Left forelimb (tissue), 1 donor: ENCODE results near the gene MB.

ENCODE experiments used
- DNase-seq: peaks from one replicate; pipeline ENCODE4 v3.0.0-alpha.2; 2018; ENCODE audit warnings: low spot score

Gene MB

DNA sequence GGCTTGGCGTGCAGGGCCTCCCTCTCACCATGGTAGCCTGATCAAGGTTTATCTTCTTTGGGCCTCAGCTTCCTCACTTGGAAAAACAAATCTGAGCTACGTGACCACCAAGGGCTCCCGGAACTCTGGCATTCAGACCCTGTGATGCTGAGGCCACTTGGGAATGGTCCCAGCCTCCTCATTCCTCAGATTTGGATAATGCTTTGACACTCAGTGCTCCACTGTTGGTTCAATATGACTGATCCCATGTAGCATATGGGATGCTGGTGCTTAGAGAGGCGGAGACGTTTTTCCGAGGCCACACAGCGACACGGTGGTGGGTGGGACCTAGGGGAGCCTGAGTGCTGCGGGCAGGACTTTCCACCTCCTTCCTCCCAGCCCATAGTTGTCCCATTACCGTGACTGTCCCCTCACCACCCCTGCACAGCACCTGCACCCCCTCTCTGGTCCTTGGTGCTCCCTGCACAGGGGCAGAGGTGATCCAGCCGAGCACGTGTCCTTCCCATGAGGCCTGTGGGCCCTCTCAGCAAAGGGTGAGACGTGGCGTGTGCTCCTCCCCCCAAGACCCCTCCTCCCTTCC is 23.1 kb downstream of the MB start:
- no peak for DNase-seq

DNA sequence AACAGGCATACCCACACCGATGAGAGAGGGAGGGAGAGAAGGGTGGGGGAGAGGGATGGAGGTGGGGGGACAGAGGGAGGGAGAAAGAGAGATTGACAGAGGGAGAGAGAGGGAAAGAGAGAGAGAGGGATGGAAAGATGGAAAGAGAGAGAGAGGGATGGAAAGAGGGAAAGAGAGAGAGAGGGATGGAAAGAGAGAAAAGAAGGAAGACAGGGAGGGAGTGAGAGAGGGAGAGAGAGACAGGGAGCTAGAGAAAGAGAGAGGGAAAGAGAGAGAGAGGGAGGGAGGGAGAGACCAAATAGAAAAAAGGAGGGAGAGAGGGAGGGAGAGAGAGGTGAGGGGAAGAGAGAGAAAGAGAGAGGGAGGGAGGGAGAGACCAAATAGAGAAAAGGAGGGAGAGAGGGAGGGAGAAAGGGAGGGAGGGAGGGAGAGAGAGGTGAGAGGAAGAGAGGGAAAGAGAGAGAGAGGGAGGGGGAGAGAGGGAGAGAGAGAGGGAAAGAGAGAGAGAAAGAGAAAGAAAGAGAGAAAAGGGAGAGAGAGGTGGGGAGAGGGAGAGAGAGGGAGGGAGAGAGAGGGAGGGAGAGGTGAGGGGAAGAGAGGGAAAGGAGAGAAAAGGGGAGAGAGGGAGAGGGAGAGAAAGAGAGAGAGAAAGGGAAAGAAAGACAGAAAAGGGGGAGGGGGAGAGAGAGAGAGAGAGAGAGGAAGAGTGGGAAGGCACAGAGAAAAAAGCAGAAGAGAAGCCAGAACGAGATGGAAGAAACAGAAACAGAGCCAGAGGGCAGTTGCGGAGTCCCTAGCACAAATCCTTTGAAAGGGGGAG is 23.8 kb downstream of the MB start:
- no peak for DNase-seq

DNA sequence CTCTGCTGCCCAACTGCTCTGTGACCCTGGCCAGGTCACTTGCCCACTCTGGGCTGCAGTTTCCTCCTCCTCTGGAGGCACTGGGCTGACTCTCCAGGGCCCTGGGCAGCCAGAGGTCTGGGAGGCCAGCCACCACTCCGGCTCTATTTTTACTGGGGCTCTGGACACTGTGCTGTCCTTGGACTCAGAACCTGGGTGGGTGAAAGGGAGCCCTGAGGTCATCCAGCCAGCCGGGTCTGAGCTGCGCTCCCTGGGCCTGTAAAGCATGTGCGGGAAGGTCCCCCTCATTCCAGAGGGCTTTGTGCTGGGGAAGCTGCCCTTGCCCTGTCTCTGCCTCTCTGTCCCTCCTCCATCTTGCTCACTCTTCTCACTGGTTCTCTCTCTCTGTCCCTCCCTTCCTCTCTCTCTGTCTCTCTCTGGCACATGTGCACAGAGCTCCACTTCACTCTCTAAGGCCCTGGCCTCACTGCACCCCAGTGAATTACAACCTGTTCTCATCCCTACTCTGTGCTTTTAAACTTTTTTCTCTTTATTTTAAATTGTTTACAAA is 24.6 kb downstream of the MB start:
- DNase-seq = no peak

DNA sequence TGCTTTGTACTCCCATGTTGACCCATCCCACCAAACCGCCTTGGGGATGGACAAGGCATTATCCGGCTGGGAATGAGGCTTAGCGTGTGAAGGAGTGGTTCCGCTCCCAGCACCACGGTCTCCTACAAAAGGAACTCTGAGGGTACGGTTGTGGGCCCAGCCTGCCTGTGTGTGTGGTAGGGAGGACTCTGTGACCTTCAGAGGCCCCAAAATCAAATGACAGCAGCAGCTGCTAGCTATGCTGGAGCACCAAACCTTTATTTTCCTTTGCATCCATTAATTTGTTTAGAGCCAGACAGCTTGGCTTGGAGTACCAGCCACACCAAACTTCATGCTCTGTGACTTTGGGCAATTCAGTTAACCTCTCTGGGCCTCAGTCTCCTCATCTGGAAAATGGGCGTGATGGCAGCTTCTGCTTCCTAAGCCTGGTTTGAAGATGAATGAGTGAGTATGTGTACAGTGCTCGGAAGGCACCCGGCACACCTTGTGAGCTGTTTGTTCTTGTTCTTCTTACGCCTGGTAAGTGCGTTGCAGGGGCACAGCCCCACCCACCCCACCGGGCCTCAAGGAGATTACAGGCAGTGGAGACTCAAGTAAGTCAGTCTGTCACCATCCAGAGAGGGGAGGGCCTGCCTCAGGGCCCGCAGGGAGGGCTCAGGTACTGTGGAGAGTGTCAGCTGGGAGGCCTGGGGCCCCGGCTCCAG is 25.3 kb downstream of the MB start:
- DNase-seq = no peak

DNA sequence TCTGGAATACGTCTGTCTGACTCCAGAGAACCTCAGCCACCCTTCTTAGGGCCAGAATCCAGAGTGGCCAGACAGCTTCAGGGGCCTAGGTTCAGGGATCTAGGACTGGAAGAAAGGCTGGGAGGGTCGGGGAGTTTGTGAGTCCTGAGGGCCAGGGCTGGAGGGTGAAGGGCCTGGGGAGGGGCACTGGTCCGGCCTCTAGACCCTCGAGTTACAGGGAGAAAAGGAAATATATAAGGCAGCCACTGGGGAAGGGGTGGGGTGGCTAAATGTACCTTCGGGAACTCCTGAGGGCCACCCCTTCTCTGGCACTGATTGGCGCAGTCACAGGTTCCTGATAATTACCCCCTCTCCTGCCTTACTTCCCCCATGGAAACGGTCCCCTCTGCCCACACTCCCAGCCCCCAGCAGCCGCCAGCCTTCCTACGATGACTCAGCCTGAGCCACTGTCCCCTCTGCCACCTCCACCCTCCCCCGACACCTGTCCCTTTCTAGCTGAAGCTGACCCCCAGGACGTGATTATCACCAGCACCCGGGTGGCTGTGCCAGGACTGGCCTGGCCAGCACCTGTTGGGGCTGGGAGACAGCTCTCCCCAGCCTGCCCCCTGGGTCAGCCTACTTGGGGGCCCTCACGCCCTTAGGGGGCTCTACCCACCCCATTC is 26.4 kb downstream of the MB start:
- DNase-seq = no peak

DNA sequence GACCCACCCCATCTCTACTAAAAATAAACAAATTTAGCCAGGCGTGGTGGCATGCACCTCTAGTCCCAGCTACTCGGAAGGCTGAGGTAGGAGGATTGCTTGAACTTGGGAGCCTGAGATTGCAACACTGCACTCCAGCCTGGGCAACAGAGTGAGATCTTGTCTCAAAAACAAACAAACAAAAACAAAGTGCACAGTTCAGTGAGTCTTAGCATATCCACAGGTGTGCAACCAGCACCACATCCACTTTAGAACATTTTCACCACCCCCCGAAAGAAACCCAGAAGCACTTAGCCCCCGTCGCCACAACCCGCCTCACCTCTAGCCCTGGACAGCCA is 27.4 kb downstream of the MB start:
- DNase-seq = no peak

DNA sequence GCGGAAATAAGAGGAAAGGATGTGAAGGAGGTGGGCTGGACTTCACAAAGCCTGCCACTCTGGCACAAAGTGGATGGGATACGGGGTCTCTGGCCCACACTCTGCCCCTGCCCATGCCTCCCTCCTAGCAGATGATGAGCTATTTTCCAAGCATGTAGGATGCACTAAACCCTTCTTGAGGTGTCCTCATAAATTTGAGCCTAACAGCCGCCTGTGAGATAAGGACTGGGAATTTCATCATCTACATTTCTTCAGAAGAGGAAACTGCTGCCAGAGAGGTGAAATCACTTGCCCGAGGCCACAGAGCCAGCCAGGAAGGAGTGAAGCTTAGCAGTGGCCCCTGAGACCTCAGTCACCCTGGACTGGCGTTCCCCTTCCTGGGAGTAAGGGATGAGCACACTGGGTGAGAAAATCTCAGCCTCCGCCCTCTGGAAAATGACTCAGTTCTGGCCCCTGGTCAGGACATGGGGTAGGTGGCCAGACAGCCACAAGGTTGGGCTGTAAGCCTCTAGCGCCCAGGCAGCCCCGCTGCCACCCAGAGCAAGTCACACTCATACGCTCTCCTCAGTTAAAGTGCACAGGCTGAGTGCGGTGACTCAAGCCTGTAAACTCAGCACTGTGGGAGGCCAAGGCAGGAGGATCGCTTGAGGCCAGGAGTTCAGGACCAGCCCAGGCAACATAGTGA is 27.9 kb downstream of the MB start:
- no peak for DNase-seq

DNA sequence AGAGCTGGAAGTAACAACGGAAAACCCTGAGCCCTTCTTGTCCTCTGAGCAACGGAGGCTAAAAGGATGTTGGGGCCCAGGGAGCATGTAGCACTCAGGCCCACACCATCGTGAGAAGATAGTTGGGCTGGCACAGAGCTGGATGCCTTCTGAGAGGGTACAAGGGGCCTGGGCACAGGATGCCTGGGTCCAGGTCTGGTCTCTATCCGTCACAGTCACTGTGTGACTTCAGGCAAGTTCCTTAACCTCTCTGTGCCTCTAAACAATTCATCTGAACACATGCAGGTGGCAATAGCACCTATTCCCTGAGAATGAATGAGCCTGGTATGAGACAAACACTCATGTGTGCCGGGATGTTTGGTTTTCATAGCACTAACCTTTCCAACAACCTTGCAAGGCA is 29.2 kb downstream of the MB start:
- no peak for DNase-seq

DNA sequence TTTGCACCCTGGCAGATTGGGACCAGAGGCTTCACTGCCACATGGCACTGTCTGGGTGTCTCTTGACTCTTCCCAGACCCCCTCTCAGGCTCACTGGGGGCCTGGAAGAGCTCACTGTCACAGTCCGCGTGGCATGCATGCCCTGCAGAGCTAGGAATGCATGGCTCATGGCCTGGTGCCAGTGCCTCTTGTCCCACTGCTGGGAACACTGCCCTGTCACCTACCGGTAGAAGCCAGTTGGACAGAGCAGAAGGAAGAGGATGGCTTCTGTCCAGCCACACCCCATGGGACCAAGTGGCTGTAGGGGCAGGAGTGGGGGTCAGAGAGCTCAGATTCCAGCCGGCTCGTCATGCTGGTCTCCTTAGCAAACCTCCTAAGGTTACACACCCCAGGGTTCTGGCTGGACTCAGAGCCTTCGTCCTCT is 29.7 kb downstream of the MB start:
- DNase-seq = no peak

DNA sequence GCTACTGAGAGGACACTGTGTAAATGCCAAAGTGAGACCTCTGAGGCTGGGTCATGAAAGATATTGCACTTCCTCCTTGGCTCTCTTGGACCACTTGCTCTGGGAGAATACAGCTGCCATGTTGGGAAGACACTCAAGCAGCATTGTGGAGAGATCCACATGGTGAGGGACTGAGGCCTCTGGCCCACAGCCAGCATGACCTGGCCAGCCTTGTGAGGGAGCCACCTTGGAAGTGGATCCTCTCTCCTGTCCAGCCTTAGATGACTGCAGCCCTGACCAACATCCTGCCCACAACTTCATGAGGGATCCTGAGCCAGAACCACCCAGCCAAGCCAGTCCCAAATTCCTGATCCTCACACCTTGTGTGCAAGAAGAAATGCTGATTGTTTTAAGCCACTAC is 30.4 kb downstream of the MB start:
- DNase-seq = no peak

DNA sequence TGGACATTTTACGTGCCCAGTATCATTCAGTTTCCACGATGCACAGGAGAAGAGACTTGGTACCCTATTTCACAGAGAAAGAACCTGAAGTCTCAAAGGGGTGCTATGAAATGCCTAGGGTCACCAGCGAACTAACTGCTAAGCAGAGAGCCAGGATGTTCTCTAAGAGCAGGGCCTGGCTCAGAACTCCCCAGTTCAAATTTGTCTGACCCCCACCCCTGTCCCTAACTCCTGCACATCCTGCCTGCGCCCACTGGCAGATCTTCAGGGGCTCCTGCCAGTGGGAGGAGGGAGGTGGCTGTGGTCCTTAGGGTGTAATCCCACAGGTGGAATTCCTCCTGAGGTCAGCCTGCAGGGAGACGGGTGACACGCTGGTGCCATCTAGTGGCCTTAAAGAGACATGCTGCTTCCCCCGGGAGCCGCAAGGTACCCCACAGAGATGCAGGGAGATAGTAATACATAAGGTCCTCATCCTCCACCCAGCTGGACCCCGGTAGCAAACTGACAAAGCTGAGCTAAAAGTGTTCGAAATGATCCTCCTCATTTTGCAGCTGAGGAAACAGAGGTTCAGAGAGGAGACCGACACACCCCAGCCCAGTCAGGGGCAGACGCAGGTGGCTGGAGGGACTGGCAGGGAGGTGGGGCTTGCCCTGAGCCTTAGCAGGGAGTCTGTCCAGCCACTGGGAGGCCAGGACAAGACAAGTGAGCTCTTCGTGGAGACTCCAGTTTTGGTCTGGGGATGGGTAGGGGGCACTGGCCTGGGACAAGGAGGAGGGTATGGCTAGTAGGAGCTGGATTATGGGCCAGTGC is 34.1 kb downstream of the MB start:
- DNase-seq = no peak

DNA sequence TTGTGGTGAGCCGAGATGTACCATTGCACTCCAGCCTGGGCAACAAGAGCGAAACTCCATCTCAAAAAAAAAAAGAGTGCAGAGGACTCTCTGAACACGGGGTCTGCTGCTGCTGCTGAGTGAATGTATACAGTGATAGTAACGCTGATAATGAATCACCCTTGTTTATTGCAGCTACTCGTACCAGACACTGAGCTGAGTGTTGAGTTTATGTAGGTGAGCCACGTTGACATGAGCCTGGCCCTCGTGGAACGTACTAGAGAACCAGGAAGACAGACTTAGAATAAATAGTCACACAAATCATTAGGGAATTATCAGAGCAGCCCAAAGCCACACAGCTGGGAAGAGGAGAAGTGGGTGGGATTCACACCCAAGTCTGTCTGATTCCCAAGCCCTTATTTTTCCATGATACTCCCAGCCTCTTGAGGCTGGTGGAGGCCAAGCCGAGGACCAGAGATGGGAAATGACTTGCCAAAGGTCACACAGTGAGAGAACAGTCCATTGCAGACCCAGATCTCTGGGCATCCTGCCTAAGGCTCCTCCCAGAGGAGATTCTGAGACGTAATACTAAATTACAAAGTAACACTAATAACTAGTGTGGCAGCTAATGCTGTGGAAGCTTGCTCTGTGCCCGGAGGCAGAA is 34.8 kb downstream of the MB start:
- DNase-seq = no peak

DNA sequence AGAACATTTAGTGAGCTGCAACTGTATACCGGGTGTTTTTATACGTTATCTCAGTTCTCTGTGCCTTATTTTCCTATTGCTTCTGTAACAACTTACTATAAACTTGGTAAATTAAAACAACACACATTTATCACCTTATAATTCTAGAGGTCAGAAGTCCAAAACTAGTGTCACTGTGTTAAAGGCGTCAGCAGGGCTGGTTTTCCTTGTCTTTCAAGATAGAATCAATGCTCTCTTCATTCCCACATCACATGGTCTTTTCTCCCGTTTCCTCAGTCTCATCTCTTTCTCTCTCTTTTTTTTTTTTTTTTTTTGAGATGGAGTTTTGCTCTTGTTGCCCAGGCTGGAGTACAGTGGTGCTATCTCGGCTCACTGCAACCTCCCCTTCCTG is 36.1 kb downstream of the MB start:
- DNase-seq = no peak

DNA sequence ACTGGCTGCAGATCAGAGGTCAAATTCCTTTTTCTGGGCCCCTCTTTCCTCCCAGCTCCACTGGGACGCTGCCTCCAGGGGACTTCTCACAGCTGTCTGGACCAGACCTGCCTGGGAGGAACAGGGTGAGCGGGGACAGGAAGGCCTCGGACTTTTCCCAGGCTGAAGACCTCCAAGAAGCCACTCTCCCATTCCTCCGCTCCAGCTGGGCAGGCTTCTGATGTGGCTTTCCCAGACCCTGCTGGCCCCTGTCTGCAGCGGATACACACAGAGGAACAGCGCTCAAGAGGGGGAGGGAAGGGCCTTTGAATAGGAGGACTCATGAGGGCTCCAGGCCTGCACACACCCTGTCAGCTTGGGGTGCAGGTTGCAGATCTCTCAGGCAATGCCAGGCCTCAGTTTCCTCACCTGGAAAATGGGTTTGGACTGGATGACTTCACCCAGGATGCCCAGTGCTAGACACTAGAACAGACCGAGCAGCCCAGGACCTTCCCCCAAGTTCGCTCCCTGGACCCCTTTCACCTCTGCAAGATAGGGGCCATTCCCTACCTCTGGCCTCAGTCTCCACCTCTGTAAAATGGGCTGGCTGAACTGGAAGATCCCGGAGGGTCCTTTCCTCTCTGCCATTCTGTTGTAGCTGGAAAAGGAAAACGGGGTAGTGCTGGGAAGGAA is 36.6 kb downstream of the MB start:
- no peak for DNase-seq

DNA sequence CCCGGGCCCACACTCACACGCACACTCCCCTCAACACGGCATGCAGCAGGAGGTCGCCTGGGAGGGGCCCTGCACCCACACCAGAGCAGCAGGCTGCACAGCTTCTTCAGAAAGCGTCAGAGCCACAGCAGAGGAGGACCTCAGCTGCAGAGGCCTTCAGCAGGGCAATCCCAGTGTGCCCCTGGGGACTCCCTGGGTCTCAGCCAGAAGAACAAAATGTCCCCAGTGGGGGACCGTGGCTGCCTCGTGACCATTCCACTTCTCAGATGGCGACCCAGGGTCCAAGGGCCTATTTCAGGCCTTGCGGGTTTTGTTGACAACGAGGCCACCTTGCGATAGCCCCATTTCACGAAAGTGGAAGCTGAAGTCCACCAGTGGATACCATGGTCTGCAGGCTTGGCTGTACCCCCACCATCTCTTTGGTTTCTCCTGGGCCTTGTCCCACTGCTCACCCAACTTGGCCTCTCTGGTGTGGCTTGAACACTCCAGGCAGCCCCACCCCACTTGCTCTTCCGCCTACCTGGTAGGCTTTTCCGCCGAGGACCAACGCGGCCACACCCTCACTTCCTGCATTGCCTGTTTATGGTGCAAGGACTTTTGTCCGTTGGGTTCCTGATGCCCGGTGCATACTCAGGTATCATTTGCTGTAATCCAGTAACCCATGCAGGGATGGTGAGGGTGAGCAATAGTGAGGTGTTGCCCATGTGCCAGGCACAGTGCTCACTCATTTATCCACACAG is 38.1 kb downstream of the MB start:
- DNase-seq = no peak

DNA sequence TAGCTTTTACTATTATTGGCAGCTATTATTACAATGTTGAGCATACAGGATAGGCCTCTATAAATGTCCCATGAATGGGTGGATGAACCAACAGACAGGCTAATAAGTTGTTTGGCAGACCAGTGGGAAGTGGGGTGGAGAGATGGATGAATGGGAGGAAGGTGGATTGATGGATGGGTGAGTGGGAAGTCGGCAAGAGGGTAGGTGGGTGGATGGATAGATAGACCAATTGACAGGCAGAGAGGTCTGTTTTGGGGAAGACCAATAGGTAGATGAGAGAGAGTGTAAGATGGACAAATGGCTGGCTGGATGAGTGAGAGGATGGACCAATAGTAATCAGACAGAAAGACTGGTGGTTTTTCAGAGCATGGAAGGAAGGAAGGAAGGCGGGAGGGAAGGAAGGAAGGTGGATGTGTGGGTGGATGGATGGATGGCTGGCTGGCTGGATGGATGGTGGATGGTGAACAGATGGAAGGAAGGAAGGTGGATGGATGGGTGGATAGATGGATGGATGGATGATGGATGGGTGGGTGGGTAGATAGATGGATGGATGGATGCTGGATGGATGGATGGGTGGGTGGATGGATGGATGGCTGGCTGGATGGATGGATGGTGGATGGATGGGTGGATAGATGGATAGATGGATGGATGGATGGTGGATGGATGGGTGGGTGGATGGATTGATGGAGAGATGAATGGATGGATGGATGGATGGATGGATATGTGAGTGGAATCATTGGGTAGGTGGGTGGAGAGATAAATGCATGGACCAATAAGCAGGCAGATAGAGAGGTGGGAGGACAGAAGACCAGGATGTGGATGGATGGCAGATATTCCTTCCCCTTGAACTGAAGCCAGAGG is 39.1 kb downstream of the MB start:
- no peak for DNase-seq

DNA sequence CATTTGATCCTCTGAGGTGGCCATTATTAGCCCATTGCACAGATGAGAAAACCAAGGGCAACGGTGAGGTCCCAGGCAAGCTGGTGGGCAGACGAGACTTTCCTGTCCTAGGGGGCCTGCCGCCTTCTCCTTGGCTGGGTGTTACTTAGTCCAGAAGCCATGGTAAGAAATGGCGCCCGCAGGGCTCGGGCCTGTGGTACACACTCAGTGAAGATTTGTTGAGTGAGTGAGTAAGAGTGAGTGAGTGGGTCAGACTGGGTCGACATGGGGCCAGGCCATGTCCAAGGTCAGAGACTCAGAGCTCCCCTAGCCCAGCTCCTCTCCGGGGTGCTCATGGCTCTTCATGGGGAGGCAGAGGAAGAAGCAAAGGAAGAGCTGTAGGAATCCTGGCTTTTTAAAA is 40.5 kb downstream of the MB start:
- no peak for DNase-seq

DNA sequence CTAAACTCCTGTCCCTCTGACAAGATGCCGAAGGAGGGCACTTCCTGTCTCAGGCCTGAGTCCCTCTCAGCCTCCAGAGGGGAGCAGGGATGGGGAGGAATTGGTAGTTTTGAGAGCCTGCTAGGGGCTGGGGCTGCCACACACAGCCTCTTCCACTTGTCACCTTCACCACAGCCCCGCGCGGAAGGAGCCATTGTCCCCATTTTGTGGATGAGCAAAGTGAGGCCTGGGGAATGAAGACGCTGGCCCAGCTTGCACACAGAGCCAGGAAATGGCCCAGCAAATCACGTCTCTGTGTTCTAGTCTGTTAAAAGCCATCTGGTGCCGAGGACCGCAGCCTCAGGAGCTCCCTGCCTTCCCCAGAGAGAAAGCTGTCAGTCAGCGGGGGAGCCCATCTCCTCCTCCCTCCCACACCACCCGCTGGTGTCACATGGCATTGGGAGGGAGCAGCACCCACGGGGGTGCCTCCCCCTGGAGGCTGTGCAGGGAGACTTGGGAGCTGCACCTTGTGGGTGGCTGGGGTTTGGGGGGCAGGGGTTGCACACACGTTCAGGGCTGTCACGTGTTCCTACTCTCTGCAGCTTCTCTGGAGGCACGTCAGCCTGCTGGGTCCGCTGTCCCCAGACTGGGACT is 41.9 kb downstream of the MB start:
- DNase-seq = no peak
